ENCODE data around the gene UBE2L5. TPM values are rescaled to one million over a fixed set of nuclear protein-coding genes. Genes with fewer than 3 reads are reported as not detected.

The UBE2L5 gene
- total RNA-seq, 6 experiments from 2014 or later = not detected

DNA sequence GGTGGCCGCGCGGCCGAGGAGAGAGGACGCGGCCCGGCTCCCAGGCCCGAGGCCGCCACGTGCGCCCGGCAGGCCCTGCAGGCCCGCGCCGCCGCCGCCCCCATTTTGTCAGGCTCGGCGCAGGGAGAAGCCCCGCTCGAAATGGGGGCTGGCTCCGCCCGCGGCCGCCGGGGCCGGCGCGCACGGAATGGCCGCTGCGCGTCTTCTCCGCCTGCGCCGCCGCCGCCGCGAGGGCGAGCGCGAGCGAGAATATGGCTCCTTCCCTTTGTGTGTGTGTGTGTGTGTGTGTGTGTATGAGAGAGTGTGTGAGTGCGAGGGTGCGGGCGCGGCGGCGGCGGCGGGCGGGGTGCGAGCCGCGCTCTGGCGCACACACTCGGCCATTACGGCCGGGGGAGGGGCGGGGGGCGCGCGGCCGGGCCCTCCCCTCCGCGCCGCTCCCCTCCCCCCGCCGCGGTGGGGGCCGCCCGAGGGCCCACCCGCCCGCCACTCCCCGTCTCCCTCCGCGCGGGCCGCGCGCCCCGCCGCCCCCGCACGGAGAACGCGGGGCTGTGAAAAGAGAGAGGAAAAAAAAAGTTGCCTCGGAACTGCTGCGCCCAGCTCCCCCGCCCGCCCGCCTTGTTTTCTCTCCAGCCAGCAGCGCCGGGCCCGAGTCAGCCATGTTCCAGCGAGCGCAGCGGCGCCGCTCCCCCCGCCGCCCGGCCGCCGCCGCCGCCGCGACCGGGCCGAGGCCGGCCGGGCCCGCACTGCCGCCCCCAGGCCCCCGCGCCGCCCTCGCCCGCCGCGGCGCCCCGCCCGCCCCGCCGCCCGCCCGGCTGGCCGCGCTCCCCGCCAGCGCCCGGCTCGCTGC is 42.4 kb downstream of the UBE2L5 start:
- WGBS (ENCODE audit: insufficient coverage, low coverage, low lambda C conversion rate, missing lambda C conversion rate) = 0% methylated on average over 8 of the region's 136 CpGs
- Histone ChIP-seq H3K4me3 (peak overlapping the region; percentile 52 to 66 (median 57)), H3K4me1 (peaks cover 0 to 28% (median 9%) of the 10 kb centered on the region in 4 donors), H3K27ac (peak overlapping the region; percentile 99), H3K27me3 (no peaks in the 10 kb centered on the region), H3K9me3 (no peaks in the 10 kb centered on the region), H3K36me3 (peaks cover 0 to 19% (median 11%) of the 10 kb centered on the region in 4 donors)
- TF ChIP-seq POLR2A (IDR thresholded peaks at IDR 0.05) = peak; percentile 86
- TF ChIP-seq, protein P1, sequence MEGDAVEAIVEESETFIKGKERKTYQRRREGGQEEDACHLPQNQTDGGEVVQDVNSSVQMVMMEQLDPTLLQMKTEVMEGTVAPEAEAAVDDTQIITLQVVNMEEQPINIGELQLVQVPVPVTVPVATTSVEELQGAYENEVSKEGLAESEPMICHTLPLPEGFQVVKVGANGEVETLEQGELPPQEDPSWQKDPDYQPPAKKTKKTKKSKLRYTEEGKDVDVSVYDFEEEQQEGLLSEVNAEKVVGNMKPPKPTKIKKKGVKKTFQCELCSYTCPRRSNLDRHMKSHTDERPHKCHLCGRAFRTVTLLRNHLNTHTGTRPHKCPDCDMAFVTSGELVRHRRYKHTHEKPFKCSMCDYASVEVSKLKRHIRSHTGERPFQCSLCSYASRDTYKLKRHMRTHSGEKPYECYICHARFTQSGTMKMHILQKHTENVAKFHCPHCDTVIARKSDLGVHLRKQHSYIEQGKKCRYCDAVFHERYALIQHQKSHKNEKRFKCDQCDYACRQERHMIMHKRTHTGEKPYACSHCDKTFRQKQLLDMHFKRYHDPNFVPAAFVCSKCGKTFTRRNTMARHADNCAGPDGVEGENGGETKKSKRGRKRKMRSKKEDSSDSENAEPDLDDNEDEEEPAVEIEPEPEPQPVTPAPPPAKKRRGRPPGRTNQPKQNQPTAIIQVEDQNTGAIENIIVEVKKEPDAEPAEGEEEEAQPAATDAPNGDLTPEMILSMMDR (IDR thresholded peaks at IDR 0.05) = no peak
- peak; percentile 56 to 71 (median 62) for ATAC-seq
- intact Hi-C loops (cut with DNase I) = no loop called here
- DNase-seq = peak; percentile 84 to 86 (median 86)

DNA sequence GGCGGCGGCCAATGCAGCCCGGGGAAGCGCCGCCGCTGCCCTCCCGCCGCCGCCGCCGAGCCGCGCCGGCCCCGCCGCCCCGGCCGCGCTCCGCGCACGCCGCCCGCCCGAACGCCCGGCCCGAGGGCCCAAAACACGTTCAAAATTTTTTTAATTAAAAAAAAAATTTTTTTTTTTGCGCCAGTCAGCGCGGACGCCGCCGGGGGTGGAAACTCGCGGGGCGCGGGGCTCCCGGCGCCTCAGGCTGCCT is 43.0 kb downstream of the UBE2L5 start:
- H3K9me3 ChIP-seq = no peaks in the 10 kb centered on the region
- H3K27me3 ChIP-seq = no peaks in the 10 kb centered on the region
- H3K4me3 ChIP-seq = peak overlapping the region; percentile 73 to 84 (median 78)
- 0% methylated on average over 24 of the region's 41 CpGs for WGBS (ENCODE audit: insufficient coverage, low coverage, low lambda C conversion rate, missing lambda C conversion rate)
- DNase-seq (no peak), ATAC-seq (no peak)
- TF ChIP-seq, protein P1 (IDR thresholded peaks at IDR 0.05) = no peak
- TF ChIP-seq POLR2A (IDR thresholded peaks at IDR 0.05) = no peak
- peak overlapping the region; percentile 98 to 99 (median 99) for H3K27ac ChIP-seq
- intact Hi-C loops (cut with DNase I) = no loop called here
- H3K4me1 ChIP-seq = peaks cover 0 to 28% (median 9%) of the 10 kb centered on the region in 4 donors
- H3K36me3 ChIP-seq = peaks cover 0 to 19% (median 11%) of the 10 kb centered on the region in 4 donors

DNA sequence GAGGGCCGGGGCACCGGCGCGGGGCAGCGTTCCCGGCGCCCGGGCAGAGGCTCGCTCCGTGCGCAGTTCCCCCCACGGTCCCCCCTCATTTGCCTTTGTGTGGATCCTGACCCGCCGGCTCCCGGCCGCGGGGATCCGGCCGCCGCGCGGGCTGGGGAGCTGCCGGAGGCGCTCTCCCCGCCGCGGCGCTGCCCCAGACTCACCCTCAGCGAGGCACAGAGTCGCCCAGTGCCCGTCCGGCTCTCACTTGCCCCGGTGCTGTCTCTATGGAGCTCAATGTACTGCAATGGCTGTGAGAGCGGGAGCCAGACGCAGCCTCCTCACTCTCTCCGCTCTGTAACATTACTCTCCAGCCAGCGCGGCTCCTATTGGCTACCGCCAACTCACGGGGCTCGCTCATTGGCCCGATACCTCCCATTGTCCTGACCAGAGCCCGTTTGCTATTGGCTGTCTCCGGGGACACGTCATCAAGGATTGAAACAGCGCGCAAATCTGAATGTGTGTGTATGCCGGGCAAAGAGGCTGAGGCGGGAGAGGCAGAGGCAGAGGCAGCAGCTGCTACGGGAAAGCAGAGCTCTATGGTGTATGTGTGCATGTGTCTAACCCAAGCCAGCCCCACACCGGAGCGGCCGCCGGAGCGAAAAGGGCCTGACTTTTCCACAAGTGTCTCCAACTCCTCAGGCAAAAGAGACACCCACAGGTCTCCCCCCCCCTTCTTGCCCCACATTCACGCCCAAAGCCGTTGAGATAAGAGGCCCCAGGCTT is 43.5 kb downstream of the UBE2L5 start, which contains the start of gene HMGB1:
HMGB1 (minus strand) TSS at position 344 of the 765 bp plus-strand sequence. CDS start 2,256 bp downstream, outside the sequence.
- peak; percentile 90 to 97 (median 93) for ATAC-seq
- TF ChIP-seq, protein P1 (IDR thresholded peaks at IDR 0.05) = no peak
- TF ChIP-seq POLR2A (IDR thresholded peaks at IDR 0.05) = peak; percentile 99
- no peaks in the 10 kb centered on the region for H3K9me3 ChIP-seq
- H3K27me3 ChIP-seq = no peaks in the 10 kb centered on the region
- peak within 1 kb of the TSS; percentile 98 to 99 (median 99) for H3K27ac ChIP-seq
- peak; percentile 97 to 99 (median 99) for DNase-seq
- intact Hi-C loops (cut with DNase I) = no loop called here
- H3K4me1 ChIP-seq = peaks cover 0 to 28% (median 9%) of the 10 kb centered on the region in 4 donors
- H3K36me3 ChIP-seq = peaks cover 0 to 19% (median 11%) of the 10 kb centered on the region in 4 donors
- H3K4me3 ChIP-seq = peak within 1 kb of the TSS; percentile 73 to 84 (median 78)
- WGBS (ENCODE audit: insufficient coverage, low coverage, low lambda C conversion rate, missing lambda C conversion rate) = 0% methylated on average over 15 of the region's 57 CpGs

DNA sequence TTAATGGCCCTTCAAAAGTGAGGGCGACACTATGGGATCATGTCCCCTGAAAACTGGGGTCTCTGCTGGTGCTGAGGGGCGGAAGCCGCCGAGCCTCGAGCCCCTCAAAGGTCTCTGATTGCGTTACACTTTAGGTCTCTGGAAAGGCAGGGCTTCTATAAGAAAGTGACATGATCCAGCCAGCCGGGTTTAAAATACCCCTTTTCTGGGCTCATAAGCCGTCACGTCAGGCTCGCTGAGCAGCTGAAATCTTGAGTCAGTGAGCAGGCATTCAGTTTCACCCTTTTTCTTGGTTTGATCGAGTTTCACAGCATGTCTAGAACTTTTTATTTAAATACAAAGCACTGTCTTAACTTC is 44.0 kb downstream of the UBE2L5 start:
- Histone ChIP-seq H3K4me3 (no peak overlapping the region), H3K27ac (no peak overlapping the region), H3K9me3 (no peaks in the 10 kb centered on the region), H3K27me3 (no peaks in the 10 kb centered on the region), H3K36me3 (peaks cover 0 to 18% (median 10%) of the 10 kb centered on the region in 4 donors), H3K4me1 (peaks cover 0 to 28% (median 9%) of the 10 kb centered on the region in 4 donors)
- ATAC-seq = no peak
- no peak for TF ChIP-seq POLR2A (IDR thresholded peaks at IDR 0.05)
- TF ChIP-seq, protein P1 (IDR thresholded peaks at IDR 0.05) = no peak
- no peak for DNase-seq
- intact Hi-C loops (cut with DNase I) = no loop called here
- 22% methylated on average over 11 of the region's 11 CpGs for WGBS (ENCODE audit: insufficient coverage, low coverage, low lambda C conversion rate, missing lambda C conversion rate)
